Mesenteric fat pad (tissue), 1 donor: ENCODE measurements around the gene TIGD6. TPM values are rescaled to one million over a fixed set of nuclear protein-coding genes. Genes with fewer than 3 reads are reported as not detected.

ENCODE experiments used
- DNase-seq: peaks from one replicate; pipeline ENCODE4 v3.0.0-alpha.2; 2020; ENCODE audit warnings: low spot score
- total RNA-seq: library from RNA; stranded (reverse); fragmentation: NEBNext Ultra II Directional; extraction: Animal tissue kit (Norgen Biotek cat#: 25700); gene quantifications from one replicate; pipeline ENCODE4 v1.2.1, GENCODE V29; 2021
- donor health status: DM: yes; HTN: yes; CAD: no.

TIGD6 gene
- total RNA-seq, 1 donor from 2014 or later, result 4.7 TPM

DNA sequence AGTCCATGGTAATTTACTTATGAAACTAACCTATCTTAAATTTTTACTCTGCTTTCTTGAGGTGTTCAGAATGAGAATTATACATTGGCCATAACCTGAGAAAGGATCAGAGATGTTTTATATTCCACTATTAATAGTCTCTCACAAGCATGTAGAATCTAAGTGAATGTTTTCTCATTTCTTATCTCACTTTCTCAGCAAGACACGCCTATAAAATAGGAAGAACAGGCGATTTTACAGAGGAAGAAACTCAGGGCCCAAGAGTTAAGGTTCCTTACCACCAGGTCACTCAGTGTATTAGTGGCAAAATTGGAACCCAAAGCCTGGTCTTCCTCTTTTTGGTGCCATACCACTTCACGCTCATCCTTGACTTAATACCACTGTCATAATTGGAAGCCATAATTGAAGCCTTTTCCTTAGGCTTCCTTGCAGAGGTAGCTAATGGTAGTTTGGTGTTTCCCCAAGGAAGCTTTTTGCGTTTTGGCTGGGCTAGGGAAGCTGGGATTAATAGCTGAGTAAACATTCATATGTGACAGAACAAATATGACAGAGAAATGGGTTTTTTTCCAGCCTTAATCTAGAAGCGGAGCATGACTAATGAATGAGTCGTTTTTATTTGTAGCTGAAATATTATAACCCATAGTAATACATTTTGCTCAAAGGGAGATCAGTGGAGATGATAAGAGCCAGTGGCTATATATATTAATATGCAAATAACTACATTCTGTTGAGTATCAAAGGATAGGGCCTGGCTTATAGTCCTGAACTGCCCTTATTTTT is 17.0 kb upstream of the TIGD6 start:
- no peak for DNase-seq

DNA sequence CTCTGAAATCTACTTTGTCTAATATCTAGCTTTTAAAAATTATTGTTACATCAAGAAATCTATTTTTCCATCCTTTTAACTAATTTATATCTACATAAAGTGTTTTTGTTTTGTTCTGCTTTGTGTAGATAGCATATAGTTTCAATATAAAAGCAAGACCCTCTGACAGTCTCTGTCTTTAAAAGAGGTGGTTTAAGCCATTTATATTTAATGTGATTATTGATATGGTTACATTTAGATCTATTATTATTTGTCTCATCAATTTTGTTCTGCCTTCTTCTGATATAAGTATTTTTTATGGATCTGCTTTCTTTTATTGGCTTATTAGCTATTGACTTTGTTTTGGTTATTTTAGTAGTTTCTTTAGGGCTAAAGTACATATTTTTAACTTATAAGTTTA is 16.1 kb upstream of the TIGD6 start:
- DNase-seq, result no peak

DNA sequence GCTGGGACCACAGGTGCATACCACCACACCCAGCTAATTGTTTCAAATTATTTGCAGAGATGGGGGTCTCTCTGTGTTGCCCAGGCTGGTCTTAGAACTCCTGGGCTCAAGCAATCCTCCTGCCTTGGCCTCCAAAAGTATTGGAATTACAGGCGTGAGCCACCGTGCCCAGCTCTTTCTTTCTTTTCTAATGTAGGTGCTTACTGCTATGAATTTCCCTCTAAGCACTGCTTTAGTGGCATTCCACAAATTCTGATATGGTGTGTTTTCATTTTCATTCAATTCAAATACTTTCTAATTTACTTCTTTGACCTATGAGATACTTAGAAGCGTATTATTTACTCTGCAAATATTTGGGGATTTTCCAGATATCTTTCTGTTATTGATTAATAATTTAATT is 15.0 kb upstream of the TIGD6 start:
- DNase-seq, result no peak

DNA sequence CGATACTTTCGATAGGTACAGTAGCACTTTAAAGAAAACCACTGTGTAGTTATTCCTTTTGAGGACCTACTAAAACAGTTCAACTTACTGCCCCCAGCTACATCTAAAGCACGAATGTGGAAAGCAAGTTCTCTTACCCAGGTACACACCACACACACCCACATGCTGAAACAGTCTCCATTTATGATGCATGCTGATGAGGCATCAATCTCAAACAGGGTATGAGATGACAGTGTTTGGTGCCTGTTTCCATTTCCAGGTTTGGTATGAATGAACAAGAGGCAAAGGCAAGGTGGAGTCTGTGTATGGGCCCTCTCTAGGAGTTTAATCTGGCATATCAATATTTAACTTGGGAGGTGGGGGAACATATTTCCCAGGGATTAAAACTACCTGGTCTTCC is 14.0 kb upstream of the TIGD6 start:
- DNase-seq, result no peak

DNA sequence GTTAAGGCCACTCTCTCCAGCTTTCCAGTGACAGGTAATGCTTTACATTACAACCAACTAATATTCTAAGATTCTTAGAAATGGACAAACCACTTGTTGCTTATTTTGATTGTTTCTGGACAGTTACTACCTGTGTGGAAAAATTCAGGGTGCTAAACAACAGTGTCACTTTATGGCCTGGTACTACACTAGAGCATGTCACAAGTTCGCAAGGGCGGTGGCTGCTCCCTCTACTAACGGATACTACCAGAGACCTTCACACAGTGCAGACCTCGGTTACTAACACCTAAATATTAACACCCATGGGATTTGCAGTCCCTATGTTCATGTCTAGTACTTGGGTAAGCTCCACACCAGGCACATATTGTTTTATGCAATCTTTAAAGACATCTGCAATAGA is 13.5 kb upstream of the TIGD6 start:
- DNase-seq, result no peak

DNA sequence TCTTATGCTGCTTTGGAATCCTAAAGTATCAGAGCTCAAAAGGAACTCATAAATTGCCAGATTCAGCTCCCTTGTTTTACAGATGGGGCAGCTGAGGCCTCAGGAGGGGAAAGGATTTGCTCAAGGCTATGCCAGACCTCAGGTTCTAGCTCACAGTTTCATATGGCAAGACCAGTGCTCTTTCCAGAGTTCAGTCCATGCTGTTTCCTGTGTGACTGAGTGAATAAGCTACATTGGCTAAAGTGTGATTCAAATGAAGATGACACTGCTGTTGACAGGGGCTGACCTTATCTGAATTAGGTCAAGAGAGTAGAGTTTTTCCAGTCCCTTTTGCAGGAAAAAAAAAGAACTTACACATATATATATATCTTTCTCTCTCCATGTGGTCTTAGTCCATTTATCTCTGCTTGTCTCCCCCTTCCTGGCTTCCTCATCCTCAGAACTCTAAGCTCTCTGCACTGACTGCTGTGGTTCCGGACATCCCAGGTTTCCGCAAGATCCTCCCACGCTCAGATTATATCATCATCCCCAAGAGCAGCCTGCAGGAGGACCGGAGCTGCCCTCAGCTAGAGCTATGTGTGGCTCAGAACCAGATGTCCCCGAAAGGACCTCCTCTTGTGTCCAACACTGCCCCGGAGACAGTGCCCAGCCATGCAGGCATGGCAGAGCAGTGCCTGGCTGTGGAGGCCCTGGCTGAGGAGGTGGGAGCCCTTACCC is 9.4 kb upstream of the TIGD6 start:
- DNase-seq, result no peak

DNA sequence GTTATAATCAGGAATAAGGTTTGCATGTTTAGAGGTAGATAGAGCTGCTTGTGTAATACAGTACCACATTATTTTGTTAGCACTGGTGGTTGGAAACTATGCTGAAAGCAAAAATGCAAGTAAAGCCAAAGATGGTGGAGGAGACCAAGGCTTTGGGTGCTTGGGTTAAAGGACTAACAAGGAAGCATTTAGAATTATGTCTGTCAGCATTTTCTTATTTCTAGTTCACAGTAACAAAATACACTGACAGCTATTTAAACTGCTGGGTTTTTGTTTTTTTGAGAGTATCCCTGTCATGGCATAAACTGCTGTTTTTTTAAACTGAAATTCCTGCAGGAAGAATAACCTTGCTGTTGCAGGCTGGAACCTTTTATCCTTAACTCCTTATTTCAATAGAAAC is 6.6 kb upstream of the TIGD6 start:
- DNase-seq, result no peak

DNA sequence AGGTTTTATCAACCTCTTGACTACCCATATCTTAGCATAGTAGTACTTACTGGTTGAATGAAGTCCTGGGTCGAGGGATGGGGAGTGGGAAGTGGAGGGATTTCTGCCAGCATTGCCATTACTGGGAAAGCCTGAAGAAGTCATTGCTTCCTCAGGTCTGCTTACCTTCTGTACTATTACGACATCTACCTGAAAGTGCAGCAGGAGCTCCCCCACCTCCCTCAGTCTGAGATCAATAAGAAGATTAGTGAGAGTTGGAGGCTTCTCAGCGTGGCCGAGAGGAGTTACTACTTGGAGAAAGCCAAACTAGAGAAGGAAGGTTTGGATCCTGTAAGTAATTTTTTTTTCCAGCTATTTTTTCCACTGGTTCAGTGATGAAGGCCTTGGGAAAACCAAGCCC is 5.9 kb upstream of the TIGD6 start:
- no peak for DNase-seq

DNA sequence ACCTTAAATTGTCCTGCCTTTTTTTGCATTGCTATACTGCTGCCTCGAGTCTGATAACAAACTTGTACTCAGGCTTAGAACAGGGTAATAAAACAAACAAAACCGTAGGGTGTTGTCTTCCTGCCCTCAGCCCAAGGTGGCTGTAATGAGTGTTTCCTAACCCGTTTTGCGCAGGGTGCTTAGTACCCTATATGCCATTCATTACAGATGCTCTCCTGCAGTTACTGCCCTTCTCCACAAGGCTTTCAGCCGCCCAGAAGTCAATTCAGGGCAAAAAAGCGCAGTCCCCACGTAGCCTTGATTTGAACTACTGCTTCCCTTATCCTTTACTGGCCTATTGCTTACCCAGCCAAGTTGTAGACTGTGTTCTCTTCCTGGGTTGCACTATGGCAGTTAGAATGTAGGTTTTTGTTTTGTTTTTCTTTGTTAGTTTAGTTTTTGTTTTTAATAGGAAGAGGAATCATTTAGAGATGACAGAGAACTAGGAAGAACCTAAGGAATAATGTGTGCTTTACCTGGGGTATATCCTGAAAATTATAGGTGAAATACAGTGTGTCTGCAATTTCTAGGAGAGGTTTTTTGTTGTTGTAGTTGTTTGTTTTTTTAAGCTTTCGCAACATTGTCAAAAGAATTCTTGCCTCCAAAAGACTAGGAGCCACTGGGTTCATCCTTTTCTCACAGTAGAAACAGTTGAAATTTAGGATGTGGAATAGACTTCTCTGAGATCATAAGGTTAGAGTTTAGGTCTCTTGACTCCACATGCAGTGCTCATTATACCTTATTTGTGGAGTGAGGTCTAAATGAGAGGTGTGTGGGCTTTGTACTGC is 1.4 kb upstream of the TIGD6 start:
- no peak for DNase-seq

DNA sequence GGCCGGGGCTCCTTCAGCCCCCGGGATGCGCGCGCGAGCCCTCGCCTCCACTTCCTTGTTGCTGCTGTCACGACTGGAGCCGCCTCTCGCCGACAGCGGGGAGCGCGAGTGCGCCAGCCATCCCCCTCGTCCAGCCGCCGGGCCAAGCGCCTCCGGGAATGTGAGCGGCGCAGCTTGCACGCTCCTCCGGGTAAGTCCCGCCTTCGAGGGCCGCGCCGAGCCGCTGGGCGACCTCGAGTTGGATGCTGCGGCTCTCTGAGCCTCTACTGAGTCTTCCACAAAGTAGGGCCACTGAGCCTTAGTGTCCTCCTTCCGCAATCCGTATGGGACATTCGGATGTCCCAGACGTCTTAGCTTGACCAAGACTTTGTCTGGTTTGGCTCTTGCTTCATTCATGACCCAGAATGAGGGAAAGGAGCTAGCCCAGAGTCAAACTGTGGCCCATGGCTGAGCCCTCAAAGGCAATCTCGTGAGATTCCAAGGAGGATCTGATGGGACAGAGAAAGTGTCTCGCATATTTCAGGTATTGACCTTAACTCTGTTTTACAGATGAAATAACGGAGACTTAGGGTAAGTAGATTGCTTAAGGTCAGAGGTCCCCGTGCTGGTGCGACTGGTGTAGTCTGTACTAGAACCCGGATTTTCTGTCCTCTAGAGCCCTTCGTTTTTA is 671 bp upstream of the TIGD6 start:
- no peak for DNase-seq

DNA sequence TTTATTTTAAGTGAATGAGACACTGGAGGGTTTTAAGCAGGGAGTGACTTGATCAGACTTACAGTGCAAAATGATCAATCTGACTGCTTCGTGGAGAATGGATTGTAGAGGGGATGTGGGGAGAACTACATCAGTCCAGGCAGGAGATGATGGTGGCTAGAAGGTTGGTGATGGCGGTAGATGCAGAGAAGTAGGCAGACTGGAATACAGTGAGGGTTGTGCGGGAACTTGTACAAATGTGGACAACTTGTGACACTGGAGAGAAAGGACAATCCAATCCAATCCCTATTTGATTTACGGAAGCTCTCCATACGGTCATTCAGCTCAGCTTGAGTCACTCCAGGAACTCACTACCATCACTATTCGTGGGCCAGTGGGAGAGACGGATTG is 593 bp downstream of the TIGD6 start:
- DNase-seq, result no peak

DNA sequence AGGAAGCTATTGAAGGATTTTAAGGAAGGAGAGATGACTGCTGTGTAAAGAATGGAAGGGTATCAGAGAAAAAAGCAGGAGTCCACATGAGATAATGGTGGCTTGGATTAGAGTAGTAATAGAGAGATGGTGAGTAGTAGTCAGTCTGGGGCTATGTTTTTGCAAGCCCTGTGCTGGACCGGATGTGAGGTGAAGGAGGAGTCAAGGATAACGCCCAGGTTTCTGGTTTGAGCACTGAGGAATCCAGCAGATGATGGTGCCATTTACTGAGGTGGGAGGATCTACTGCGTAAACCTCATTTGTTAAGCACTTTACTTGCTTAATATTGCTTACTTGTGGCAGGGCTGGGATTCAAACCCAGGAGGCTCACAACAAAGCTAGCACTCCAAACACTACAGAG is 1.1 kb downstream of the TIGD6 start:
- DNase-seq, result no peak

DNA sequence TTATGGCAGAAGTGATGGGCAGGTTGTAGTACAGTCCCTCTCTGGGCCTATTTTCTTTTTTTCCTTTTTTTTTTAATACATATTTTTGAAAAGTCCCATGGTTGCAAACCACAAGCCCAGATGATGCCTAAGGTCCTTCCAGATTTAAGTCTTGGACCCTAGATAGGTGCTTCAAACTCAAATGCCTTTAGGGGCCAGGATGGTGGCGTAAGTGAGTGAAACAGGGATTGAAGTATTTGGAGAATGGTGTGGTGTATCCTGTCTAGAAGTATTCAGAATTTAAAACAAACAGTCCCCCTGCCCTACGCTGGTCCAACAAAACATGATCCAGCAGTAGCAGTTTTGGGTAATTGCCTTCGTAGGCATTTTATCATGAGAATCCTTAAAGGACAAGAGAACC is 2.2 kb downstream of the TIGD6 start:
- no peak for DNase-seq

DNA sequence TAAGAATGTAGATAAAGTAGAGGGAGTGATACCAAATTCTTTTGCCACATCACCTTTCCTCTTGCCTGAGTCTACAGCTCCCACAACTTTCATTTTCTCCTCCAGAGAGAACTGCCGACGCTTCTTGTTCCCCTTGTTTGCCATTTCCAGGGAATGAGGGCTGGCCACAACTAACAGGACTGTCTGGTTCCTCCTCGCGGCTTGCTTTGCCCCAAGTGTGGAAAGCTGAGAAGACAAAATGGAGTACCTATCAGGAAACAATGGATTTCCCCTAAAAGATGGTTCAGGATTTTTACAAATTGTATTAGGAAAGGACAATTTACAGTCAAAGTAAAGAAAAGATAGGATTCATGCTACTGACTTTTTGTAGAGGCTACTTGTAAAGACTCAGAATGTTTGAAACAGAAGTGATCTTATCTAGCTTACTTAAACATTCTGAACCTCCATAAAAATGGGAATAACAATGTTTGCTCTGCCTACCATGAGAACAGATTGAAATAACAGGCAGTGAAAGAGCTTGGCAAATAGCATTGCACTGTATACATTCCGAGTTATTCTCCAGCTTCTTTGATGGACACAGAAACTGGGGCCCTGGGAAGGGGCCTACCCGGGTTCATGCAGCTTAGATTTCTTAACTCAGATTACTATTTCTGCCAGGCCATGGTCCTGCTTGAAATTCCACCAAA is 4.1 kb downstream of the TIGD6 start:
- DNase-seq, result no peak

DNA sequence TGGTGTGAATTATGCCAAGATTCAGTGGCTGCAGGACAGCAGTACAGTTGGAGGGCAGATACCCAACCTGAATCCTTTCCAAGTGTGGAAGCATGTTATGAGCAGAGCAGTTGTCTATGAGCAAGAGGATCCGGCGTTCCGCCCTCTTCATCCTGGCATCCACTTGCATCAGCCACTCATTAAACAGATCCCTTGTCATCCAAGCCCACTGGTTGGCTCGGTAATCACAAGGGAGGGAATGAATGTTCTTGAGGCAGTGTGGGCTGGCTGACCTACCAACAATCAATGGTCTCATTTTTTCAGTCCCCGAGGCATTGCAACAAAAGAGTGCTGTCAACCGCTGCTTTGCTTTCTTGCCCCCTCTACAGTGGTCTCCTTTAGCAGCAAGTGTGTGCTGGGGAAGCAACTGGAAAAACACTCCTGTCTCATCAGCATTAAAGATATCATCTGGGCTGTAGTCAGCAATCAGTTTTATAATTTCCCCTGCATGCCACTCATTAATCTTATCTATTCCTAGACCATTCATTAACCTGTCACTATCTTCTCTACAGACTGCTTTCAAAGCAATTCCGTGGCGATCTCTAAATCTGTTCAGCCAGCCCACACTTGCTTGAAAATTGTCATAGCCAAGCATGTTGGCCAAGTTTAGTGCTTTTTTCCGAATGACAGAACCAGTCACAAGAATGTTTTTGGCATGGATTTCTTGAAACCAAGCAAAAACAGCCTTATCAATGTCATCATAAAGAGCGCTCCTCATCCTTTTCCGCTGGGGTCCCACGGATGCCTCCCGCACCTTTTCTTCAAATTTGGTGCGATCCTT is 4.9 kb downstream of the TIGD6 start:
- DNase-seq, result no peak

DNA sequence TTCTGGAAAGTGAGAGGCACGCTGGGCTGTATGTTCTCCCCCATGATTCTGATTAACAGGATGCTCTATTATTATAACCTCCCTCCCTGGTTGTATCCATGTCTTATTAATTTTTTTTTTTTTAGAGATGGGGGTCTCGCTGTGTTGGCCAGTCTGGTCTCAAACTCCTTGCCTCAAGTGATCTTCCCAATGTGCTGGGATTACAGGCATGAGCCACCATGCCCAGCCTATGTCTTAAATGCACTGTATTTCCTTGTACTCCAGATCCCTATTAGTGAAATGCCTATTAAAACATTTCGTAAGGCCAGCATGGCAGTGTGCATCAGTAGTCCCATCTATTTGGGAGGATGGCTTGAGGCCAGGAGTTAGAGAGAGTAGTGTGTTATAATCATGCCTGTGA is 7.0 kb downstream of the TIGD6 start:
- no peak for DNase-seq

DNA sequence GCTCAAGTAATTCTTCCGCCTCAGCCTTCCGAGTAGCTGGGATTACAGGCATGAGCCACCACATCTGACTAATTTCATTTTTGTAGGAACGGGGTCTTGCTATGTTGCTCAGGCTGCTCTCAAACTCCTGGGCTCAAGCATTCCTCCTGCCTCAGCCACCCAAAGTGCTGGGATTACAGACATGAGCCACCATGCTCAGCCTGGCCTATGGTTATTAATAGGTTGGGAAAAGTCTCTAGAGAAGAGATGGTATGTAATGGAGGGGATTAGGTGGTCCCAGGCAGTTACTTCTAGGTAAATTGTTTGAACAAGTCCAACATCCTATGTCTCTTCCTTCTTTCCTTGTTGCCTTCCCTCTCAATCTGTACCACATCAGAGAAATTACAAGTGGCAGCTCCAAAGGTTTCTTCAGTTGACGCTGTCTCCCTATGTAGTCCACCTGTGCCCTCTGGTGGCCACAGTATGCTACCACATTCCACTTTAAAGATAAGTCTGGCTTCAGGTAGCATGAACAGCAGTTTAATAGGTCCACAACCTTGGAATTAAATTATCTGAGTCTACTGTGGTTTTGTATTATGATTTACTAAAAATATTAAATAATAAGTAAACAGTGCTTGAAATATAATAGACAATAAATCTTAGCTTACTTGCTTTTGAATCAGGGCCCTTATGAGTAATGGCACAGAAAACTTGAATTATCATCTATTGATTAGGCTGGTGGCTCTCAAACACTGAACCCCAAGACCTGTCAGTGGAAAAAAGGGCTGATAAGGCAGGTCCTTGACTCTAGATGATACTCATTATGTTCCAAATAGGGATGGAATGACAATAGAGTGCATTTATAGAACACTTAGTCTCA is 9.7 kb downstream of the TIGD6 start:
- DNase-seq, result no peak

DNA sequence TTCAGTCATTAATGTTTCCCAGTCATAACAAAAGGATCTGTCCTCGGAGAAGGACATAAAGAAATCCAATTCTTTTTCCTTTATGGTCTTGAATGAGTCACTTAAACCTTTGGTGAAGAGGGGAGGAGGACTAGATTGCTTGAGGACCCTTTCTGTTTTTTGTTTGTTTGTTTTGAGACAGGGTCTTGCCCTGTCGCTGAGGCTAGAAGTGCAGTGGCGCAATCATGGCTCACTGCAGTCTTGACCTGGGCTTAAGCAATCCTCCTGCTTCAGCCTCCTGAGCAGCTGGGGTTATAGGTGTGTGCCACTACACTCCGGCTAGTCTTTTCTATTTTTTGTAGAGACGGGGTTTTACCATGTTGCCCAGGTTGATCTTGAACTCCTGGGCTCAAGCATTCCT is 12.3 kb downstream of the TIGD6 start:
- no peak for DNase-seq

DNA sequence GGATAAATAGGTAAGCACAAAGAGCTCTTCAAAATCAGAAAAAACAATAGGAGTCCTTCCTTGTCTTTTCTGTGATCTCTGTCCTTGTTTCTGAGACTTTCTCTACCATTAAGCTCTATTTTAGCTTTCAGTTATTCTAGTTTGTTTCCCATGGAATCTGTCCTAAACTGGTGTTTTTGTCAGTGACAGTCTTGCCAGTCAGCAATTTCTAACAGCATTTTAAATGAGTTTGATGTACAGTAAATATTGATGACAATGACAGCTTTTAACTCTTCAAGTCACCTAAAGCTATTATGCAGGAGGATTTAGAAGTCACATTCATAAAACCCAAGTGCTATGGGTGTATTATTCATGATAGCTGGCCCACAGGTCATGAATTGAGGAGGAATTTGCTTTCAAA is 17.9 kb downstream of the TIGD6 start:
- DNase-seq, result no peak
